GM19397 (cell line): ENCODE measurements around the gene EPS8L1.
"Not testable (repeated sequence)": the region's sequence is repeated elsewhere in the genome, so short reads cannot be mapped to it uniquely, and the experiment has no call there.

ENCODE experiments used
- ATAC-seq: cut with Tn5 transposase; IDR thresholded peaks from one replicate; pipeline ENCODE4 v1.9.1; 2021; ENCODE audit warnings: mild to moderate bottlenecking, moderate library complexity; ENCODE audit not compliant: unreplicated experiment

The EPS8L1 gene

GRCh38 chr19:55075371-55075998 lies at the start of gene EPS8L1:
Gene EPS8L1, plus strand, starts transcription at chr19:55075869. Its CDS starts 576 bp downstream, at chr19:55076445.
- no peak for ATAC-seq

- not testable (repeated sequence) for ATAC-seq
Observed at GRCh38 chr19:55027140-55027471, 48.6 kb upstream of the EPS8L1 start.

DNA sequence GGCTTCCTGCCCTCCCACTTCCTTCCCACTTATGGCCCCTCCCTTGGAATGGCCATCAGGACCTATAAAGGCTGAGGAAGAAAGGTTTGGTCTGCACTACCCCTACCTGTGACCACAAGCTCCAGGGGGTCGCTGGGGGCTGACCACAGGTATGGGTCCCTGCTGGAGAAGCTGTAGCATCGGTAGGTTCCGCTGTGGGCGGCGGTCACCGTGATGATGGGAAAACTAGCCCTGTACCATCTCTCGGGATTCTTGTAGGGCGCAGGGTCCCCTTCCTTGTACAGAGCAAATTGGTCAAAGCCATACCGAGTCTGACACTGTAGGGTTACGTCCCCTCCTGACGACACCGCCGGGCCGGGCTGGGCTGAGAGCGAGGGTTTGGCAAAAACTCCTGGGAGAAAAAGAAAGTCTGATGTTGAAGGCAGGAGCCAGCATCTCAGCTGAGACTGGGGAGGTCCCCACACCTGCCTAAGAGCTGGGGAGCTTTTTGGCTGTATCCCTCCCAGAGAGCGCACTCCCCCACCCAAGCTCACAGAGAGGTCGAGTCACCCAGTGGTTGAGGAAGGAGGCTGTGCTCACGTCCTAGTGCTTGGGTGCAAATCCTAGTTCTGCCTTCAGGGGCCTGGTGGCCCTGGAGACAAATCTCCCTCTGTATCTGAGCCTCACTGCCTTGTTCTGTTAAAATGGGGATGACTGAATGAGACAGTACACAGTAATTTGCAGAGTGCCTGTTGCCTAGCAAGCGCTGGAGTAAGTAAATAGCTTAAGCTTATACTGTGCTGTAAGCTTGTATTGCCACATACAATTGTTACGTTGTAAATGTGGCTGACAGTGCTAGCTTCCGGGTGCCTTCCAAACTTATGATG lies 48.0 kb upstream of the EPS8L1 start:
- ATAC-seq: no peak

- no peak for ATAC-seq
Observed at GRCh38 chr19:55028757-55029156, 46.9 kb upstream of the EPS8L1 start.

- ATAC-seq: no peak
Observed at GRCh38 chr19:55031178-55031577, 44.5 kb upstream of the EPS8L1 start.

GRCh38 chr19:55032170-55032800 lies 43.4 kb upstream of the EPS8L1 start:
- ATAC-seq: no peak

- not testable (repeated sequence) for ATAC-seq
Observed at GRCh38 chr19:55032976-55033643, 42.6 kb upstream of the EPS8L1 start.

GRCh38 chr19:55034751-55035150 lies 40.9 kb upstream of the EPS8L1 start:
- no peak for ATAC-seq

DNA sequence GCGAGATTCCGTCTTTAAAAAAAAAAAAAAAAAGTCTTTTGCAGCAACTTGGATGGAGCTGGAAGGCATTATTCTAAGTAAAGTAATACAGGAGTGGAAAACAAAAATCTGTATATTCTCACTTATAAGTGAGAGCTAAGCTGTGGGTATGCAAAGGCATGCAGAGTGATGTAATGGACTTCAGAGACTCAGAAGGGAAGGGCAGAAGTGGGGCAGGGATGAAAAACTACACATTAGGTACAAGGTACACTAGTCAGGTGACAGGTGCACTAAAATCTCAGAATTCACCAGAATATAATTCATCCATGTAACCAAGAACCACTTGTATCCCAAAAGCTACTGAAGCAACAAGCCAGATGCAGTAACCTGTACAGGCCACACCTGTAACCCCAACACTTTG lies 39.6 kb upstream of the EPS8L1 start:
- no peak for ATAC-seq

DNA sequence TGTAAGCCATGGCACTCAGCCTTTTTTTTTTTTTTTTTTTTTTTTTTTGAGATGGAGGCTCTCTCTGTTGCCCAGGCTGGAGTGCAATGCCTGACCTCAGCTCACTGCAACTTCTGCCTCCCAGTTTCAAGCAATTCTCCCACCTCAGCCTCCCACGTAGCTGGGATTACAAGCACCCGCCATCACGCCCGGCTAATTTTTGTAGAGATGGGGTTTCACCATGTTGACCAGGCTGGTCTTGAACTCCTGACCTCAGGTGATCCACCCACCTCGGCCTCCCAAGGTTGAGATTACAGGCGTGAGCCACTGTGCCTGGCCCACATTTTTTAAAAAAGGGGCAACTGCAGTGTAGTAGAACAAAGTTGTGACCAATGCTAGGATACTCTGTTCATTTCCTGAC lies 38.1 kb upstream of the EPS8L1 start:
- ATAC-seq: not testable (repeated sequence)

DNA sequence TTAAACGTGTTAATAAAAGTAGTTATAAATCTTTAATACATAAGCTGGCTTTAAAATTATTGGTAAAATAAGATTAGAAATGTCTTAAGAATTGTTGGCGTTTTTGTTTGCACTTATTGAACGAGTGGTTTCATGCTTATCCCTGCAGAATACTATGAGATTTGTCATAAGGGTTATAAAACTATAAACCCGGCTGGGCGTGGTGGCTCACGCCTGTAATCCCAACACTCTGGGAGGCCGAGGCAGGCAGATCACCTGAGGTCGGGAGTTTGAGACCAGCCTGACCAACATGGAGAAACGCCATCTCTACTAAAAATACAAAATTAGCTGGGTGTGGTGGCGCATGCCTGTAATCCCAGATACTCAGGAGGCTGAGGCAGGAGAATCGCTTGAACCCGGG lies 35.0 kb upstream of the EPS8L1 start:
- not testable (repeated sequence) for ATAC-seq

DNA sequence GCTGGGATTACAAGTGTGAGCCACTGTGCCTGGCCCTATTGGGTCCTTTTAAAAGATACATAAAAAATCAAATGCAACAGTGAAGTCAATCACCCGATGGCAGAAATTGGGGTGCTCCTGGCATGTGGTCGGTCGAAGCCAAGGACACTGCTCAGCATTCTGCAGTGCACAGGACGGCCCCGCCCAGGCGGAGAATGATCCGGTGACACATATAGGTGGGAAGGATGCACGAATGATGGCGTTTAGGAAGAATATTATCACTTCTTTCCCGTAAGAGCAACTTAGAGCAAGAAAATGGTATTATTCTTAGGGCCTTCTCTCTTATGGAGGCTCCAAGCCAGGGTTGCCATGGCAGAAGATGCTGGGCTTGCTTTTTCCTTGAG lies 34.4 kb upstream of the EPS8L1 start:
- ATAC-seq: no peak

GRCh38 chr19:55041627-55042343 lies 33.9 kb upstream of the EPS8L1 start:
- ATAC-seq: no peak

GRCh38 chr19:55042344-55042678 lies 33.4 kb upstream of the EPS8L1 start:
- ATAC-seq: no peak

DNA sequence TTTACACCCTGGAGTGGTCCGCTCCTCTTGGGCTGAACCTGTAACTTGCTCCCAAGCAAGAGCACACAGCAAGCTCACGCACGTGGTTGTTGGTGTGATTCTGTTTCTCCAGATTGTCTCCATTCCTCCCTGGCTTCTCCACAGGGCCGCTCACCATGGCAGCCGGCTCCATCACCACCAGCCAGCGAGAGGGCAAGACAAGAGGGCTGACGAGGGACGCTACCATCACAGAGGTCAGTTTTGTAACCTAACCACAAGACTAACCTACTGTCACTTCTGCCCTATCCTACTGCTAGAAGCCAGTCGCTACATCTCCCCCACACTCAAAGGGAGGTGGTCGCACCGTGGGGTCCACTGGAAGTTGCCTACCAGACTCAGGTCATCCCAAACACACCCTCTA lies 33.0 kb upstream of the EPS8L1 start:
- ATAC-seq: no peak

DNA sequence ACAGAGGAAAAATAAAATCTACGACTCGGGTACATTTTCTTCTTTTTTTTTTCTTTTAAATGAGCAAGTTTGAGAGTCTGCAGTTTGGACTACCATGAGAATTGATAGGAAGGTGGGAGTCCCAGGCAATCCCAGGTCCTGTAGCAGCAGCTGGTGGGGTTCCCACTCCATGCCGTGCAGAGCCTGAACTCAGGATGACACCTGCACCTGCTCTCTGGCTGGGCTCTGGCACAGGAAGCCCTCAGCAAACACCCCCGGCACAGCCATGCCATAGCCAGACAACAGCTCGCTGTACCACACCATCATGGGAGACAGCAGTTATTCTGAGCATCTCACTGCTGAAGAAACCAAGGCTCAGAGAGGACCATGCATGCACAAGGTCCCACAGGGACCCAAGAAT lies 31.4 kb upstream of the EPS8L1 start:
- no peak for ATAC-seq

DNA sequence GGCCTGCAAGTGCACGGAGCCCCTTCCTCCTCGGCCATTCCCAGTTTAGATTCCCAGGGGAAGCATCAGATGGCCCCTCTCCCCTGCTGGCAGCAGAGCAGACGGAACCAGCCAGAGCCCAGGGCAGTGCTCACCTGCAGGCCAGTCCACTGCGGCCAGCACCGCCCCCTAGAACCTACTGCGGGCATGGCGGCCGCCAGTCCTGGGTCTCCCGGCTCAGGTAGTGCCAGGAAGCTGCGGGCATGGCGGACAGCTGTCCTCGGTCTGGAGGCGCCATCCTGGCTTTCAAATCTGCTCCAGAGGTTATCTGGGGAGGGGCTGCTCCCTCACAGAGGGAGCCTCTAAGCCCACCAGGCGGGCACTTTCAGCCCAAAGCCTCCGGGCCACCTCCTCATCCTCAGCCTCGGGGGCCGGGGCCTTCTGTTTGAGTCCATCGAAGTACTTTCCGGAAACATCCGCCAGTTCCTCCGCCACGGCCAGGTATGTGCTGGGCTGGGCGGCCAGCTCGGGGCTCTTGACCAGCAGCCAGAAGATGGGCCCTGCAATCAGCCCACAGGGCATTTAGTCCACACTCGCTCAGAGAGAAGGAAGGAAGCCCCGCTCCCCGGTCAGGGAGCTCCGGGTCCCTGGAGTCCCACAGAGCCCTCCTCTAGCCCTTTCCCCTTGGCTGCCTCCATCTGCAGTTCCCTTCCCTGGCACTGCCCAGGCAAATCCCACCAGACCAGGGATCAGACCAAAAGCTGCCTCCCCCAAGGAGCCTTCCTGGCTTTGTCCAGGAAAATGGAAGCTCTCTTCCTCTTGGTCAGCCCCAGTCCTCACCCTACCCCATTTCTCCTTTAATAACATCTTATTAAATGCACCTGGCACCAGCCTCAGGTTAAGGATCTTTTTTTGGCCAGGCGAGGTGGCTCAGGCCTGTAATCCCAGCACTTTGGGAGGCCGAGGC lies 30.6 kb upstream of the EPS8L1 start:
- ATAC-seq: no peak

GRCh38 chr19:55046975-55047622 lies 28.6 kb upstream of the EPS8L1 start:
- ATAC-seq: no peak

DNA sequence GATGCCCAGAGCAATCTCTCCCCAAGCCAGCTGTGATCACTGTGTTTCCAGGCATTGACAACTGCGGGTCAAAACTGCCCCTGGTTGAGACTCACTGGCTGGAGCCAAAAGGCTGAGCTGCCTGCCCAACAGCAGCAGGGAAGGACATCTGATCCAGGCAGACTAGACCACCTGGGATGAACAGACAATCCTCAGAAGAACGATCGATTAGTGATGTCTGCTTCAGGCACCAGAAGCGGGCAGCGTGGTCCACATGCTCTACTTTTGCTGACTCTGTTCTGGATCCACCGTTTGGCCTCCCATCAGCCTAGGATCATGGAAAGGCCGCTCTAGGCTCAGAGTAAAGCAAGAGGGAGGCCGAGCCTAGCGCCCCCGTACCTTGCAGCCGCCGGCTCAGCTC lies 27.7 kb upstream of the EPS8L1 start:
- no peak for ATAC-seq
